ENCODE data around the gene SASH3.

SASH3 gene

DNA sequence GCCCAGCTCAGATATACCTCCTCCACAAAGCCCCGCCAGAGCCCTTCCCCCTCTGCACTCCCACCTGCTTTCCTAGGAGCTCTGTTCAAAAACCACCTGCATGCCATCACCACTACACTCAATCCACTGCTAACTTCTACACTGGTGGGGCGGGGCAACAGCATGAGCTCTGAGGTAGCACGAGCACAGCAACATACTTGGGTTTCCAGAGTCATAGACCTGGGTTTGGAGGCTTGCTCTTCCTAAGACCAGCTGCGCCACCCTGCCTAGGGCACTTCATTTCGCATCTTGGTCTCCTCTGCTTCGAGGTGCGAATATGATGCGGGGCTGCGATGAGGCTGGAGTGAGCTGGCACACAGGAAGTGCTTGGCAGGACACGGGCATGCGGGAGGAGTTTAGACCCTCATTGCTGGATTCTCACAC lies 3.6 kb downstream of the SASH3 start:
- DNase-seq (ENCODE audit: low read depth): no peak

DNA sequence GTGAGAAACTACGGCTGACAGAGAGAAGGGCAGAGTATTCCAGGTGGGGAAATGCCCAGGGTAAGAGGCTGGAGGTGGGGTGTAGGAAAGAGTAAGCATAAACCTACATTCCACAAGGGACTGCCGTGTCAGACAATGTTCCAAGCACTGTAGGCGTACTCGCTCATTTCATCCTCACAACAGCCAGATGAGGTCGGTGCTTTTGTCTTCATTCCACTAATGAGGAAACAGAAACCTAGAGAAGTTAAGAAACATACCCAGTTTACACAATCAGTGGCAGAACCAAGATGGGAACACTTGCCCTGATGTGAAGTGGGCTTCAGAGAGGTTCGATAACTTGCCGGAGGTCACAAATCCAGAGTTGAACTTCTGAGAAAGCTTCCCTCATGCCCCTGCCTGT lies 4.6 kb downstream of the SASH3 start:
- no peak for DNase-seq (ENCODE audit: low read depth)

GRCh38 chrX:129785160-129785947 lies 5.6 kb downstream of the SASH3 start:
- no peak for DNase-seq (ENCODE audit: low read depth)

DNA sequence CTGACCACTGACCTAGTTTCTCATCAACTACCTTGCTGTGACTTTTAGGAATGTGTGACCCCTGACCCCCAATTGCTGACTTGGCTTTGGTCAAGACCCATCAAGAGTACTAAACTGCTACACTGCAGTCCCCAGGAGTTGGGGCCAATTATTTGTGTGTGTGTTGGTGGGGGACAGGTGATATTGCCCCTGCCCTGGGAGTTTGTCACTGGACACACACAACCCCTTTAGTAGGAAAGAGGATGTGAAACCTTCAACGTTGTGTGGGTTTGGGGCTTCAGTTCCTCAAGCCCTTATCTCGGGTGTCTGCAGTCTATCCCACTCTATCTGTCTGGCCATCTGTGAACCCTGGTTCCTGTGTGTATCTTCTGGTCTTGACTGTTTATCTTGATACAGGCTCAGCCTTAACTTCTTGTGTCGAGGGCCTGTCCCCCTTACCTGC lies 6.5 kb downstream of the SASH3 start:
- DNase-seq (ENCODE audit: low read depth): no peak

- DNase-seq (ENCODE audit: low read depth): no peak
Observed at GRCh38 chrX:129787336-129788055, 7.7 kb downstream of the SASH3 start.

DNA sequence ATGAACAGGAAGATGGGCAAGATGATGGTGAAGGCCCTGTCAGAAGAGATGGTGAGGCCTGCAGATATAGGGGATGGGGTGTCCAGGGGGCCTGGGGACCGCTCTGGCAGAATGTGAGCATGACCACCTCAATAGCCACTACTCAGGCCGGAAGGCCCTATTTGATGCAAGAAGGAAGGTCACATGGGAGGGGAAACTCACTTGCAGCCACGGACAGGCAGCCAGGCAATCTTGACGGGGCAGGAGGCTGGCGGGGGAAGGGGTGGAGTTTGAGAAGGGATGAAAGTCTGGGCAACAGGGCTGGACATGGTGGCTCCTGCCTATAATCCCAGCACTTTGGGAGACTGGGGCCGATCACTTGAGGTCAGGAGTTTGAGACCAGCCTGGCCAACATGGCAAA lies 8.8 kb downstream of the SASH3 start:
- no peak for DNase-seq (ENCODE audit: low read depth)

- no peak for DNase-seq (ENCODE audit: low read depth)
Observed at GRCh38 chrX:129790146-129790545, 10.4 kb downstream of the SASH3 start.

DNA sequence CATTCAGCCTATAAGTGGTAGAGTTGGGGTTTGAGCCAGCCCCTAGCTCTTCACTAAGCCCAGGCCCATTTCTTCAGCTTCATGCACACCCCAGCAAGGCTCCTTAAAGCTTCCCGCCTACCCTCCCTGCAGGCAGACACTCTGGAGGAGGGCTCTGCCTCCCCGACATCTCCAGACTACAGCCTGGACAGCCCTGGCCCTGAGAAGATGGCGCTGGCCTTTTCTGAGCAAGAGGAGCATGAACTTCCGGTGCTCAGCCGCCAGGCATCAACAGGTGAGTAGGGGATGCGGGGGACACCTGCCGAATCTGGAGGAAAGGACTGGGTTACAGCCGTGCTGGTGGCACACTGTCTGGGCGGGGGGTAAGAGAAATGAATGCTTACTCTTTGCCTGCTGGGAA lies 11.1 kb downstream of the SASH3 start:
- DNase-seq (ENCODE audit: low read depth): no peak

GRCh38 chrX:129791336-129791735 lies 11.6 kb downstream of the SASH3 start:
- no peak for DNase-seq (ENCODE audit: low read depth)

DNA sequence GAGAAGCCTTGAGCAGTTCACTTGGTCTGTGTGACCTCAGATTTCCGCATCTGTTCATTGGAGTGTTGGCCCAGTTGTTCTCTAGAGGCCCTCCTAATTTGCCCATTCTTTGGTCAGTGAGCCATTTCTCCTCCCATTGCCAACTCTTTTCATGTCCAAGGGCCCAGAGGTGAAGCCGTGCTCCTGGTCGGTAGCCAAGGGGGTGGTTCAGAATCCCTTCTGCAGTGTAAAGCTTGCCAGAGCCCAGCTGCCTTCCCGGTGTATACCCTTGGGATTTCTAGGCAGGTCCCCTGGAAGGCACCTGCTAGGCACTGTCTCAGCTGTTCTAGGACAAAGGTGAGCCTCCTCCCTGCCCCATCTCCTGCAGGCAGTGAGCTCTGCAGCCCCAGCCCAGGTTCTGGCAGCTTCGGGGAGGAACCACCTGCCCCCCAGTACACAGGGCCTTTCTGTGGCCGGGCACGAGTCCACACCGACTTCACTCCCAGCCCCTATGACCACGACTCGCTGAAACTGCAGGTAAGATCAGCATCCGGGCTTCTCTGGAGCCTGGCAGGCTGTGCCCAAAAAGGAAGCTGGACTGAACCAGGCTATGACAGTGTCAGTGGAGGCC lies 12.3 kb downstream of the SASH3 start:
- no peak for DNase-seq (ENCODE audit: low read depth)

DNA sequence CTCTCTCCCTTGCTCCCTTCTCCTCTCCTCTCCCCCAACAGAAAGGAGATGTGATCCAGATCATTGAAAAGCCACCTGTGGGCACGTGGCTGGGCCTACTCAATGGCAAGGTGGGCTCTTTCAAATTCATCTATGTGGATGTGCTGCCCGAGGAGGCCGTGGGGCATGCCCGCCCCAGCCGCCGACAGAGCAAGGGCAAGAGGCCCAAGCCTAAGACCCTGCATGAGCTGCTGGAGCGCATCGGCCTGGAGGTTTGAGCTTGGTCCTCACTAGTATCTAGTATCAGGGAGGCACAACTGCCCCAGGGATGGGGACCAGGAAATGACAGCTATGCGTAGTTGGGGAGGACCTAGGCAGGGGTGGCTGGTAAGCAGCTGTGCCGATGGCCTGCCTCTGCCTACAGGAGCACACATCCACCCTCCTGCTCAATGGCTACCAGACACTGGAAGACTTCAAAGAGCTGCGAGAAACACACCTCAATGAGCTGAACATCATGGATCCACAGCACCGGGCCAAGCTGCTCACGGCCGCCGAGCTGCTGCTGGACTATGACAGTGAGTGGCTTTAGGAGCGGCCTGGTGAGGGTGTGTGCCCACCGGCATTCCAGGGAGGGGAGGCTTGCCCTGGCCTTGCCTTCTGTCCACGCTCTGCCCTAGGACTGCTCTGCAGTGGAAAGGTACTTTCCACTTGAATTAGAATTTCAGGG lies 13.0 kb downstream of the SASH3 start:
- no peak for DNase-seq (ENCODE audit: low read depth)

GRCh38 chrX:129793604-129794191 lies 13.9 kb downstream of the SASH3 start:
- DNase-seq (ENCODE audit: low read depth): no peak

DNA sequence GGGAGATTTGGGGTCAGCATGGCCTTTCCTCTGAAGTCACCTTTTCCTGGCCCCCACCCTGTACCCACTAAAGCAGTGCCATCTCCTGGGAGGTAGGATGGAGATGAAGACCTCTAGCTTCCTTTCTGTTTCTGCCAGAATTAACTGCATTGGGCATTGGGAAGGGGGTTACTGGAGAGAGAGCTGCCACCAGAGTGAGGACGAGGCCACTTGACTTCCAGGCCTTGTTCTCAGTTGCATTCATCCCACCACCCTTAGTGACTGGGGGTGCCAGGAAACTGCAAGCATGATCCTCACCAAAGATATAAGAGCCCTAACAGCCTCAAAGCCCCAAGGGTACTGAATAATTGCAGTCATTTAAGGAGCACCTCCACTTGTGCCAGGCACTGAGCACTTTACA lies 15.8 kb downstream of the SASH3 start:
- DNase-seq (ENCODE audit: low read depth): no peak

- DNase-seq (ENCODE audit: low read depth): no peak
Observed at GRCh38 chrX:129797251-129797906, 17.6 kb downstream of the SASH3 start.

- no peak for DNase-seq (ENCODE audit: low read depth)
Observed at GRCh38 chrX:129798456-129798855, 18.7 kb downstream of the SASH3 start.

GRCh38 chrX:129798888-129799287 lies 19.1 kb downstream of the SASH3 start:
- no peak for DNase-seq (ENCODE audit: low read depth)

- no peak for DNase-seq (ENCODE audit: low read depth)
Observed at GRCh38 chrX:129800186-129800585, 20.4 kb downstream of the SASH3 start.

- DNase-seq (ENCODE audit: low read depth): no peak
Observed at GRCh38 chrX:129802863-129803262, 23.1 kb downstream of the SASH3 start.

GRCh38 chrX:129804806-129805205 lies 25.1 kb downstream of the SASH3 start:
- no peak for DNase-seq (ENCODE audit: low read depth)

DNA sequence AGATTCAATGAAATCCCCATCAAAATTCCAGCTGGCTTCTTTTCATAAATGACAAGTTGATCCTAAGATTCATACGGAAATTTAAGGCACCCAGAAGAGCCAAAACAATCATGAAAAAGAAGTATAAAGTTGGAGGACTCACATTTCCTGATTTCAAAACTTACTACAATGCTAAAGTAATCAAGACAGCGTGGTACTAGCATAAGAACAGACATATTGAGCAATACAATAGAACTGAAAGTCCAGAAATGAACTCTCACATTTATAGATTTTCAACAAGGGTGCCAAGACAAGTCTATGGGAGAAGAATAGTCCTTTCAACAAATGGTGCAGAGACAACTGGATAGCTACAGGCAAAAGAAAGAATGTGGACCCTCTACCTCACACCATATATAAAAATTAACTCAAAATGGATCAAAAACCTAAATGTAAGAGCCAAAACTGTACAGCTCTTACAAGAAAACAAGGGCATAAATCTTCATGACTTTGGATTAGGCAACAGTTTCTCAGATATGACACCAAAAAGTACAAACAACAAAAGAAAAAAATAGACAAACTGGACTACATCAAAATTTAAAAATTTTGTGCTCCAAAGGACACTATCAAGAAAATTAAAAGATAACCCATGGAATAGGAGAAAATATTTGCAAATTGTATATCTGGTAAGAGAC lies 28.5 kb downstream of the SASH3 start:
- peak; percentile 59 for DNase-seq (ENCODE audit: low read depth)

All from iris pigment epithelial cell (primary cell).